Globus pallidus (tissue), 1 donor: ENCODE results near the gene PRKACG.
"Not testable (repeated sequence)": the region's sequence is repeated elsewhere in the genome, so short reads cannot be mapped to it uniquely, and the experiment has no call there.

ENCODE experiments used
- DNase-seq: peaks from one replicate; pipeline ENCODE4 v3.0.0-alpha.2; 2015; ENCODE audit warnings: low spot score

Gene PRKACG

DNA sequence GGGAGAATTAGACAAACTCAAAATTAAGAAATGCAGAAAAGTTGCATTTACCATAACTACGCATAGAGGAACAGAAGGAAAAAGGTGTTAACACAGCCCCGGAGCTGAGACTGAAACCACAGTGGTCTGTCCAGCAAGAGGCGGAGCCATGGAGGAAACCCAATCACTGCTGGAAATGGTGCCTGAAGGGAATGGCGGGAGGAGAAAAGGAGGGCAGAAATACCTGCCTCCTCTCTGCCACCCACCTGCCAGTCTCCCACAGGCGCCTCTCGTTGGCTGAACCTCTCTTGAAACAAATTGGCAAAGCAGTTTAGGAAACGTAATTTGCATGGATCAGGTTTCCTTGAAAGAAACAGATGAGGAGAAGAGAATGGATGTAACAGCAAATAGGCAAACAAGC, 9.7 kb upstream of the PRKACG start:
- DNase-seq: no peak

- DNase-seq: no peak
Measured at GRCh38 chr9:69020301-69021145, 6.6 kb upstream of the PRKACG start.

GRCh38 chr9:69019808-69020207, 5.9 kb upstream of the PRKACG start:
- DNase-seq: no peak

GRCh38 chr9:69018737-69019136, 4.8 kb upstream of the PRKACG start:
- no peak for DNase-seq

DNA sequence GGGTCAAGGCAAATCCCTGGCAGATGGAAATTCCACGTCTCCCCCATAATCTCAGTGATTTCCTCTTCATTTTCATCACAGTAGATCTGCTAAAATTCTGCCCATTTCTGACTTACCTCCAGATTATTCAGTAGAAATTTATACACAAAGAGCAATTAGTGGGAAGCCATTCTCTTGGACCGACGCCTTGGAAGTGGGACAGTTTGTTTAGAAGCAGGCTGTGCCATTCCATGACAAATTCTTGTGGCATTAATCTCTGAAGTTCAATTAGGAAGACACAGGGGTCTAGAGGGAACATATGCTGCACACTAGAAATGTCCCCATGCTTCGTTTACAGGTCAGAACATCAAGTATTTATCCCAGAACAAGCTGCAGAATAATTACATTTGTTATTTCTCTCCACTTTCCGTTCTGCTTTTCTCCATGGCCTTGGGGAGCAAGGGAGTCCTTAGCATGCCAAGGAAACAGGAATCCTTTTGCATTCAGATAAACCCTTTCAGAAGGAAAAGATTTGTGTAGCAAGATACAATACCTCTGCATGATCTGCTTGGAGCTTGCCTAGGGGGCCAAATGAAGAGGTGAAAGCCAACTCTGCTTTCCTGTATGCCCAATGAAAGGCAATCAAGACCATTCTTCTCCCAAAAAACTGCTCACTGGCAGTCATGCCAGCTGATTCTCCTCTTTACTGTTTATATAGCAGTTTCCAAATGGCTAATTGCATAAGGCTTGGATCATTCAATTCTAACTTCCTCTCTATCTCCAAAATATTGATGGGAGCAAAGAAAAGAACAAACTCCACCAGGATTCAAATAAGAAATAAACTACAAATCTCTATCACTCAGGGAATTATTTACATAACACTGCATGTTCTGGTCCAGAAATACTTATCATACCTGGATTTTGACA, 2.5 kb upstream of the PRKACG start:
- no peak for DNase-seq

DNA sequence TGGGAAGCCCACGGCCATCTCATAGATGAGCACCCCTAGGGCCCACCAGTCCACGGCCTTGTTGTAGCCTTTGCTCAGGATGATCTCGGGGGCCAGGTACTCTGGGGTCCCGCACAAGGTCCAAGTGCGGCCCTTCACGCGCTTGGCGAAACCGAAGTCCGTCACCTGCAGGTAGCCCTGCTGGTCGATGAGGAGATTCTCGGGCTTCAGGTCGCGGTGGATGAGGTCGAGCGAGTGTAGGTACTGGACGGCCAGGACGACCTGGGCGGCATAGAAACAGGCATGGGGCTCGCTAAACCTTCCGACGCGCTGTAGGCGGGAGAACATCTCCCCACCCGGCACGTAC, 558 bp downstream of the PRKACG start:
- no peak for DNase-seq

DNA sequence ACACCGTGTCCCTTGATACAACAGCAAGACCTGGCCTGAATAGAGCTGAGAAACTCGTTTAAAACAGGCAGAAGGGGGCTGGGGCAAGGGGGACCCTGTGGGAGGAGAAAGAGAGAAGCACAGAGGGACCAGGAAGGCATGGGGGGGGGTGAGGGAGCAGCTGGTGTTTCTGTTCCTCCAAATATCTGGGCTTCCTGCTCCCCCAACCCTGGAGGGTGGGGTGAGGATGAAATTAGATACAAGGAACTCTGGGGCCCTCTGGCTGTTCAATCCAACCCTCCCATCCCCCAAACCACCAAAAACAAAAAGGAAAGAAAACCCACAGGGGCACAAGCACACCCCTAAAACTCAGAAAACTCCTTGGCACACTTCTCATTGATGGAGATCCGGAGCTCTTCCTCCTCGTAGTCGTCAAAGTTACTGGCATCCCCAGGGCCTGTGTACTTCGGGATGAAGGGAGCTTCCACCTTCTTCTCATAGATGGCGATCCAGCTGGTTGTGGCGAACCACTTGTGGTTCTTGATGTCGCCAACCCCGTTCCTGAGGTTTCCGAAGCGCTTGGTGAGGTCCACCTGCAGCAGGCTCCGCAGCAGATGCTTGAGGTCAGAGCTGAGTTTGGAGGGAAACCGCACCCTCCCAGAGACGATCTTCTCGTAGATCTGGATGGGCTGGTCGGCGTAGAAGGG, 1.1 kb downstream of the PRKACG start:
- DNase-seq: no peak

GRCh38 chr9:69009708-69010107, 4.2 kb downstream of the PRKACG start:
- no peak for DNase-seq

DNA sequence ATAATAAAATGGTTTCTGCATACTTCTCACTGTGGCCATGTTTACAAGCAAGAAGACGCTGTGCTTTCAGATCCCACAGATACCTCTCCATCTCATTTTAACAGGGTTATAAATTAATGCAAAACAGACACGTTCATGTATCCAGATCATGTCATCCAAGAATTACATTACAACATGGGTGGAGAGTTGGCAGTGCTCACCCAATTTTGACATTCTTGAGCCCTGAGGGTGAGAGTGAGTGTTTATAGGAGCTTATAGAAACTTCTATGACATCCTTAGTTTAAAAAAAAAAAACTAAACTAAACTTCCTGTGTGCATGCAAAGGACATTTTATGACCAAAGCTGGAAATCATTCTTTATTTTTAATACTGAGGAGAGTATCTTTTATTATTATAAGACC, 9.1 kb downstream of the PRKACG start:
- no peak for DNase-seq

DNA sequence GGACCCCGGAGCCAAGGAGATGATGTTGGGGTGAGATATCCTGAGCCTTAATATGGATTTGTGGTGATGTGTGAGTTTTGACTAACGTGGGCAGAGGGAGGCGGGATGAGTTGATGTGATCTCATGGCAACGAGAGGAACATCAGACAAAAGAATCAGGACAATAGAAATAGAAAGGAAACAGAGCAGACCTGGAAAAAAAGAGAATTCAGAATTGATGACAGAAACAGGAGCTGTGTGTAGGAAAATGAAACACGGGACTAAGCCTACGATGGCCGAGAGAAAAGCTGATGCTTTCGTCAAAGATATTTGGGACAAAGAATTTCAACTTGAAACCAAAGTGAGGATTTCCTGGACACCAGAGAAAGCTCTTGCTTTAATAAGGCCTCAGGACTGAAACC, 10.9 kb downstream of the PRKACG start:
- no peak for DNase-seq

DNA sequence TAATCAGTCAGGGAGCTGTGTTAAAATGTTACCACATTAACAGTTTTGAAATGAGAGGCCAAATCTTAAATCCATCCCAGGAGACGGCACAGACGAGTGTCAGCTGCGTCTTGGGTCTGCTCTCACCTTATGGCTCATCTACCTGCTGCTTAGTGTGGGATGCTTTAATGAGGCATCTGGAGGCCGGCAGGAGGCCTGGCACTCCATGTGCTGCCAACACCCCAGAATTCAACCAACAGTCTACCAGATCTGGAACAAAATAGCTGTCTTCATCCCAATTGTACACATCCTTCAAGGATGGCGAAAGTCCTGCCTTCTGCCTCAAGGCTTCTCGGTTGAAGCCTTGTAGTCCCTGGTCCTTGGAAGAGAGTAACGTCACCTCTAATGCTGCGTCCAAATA, 12.0 kb downstream of the PRKACG start:
- DNase-seq: no peak

DNA sequence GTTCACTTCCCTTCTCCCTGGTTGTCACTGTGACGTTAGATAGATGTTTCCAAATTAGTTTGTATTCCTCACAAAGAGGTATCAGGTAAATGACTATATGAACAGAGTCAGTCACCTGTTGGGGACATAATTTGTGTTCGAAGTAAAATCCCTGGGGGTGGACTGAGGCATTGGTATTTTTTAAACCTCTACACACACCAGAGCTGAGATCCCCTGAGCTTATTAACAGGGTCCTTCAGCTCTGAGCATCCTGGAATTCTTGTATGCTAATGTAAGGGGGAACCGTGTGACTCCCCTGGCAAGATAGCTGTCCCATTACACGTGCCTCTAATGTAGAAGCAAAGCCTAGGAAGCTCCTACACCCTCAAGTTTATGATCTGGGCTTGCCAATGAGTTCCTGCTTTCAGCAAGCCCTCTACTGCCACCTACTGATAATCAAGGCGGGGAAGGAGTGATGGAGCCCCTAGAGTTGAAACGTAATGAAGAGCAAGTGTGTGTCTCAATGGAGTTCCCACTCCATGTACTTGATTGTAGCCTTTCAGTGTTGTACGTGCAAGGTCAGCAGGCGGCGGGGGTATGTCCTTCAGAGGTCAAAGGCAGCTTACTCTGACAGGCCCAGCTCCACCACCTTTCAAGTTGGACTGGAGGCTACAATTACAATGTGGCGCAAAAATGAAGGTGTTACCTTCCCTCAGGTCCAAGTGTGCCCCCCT, 14.4 kb downstream of the PRKACG start:
- peak; percentile 72 for DNase-seq

DNA sequence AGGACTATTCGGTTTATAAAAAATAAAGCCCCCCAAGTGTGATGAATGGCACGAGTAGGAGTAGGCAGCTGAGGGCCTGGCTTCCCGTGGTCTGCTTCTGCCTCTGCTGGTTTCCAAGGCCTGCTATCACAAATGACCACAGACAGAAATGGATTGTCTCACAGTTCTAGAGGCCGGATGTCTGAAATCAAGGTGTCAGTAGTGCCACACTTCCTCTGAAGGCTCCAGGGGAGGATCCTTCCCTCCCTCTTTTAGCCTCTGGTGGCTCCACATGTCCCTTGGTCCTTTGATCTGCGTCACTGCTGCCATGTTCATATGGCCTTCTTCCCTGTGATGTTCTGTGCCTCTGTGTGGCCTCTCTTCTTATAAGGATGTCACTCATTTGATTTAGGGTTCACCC, 15.1 kb downstream of the PRKACG start:
- DNase-seq: no peak

DNA sequence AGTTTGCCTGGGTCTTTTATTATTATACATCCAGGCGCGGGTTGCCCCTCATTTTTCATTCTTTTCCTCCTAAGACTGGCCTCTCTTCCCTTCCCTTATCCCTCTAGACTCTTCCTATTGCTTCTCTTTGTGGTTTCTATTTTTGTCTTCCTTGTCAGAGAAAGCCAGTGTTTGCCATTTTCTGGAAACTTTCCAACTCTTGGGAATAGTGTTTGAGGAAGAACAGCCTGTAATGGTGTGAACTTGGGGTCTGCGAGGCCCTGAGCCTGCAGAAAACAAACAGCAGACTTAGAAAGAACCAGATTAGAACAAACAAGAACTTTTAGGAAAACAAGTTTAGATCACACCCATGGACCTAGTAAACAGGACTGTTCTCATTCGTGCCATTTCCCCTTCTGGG, 15.5 kb downstream of the PRKACG start:
- no peak for DNase-seq

- no peak for DNase-seq
Measured at GRCh38 chr9:68997666-68998065, 16.2 kb downstream of the PRKACG start.

DNA sequence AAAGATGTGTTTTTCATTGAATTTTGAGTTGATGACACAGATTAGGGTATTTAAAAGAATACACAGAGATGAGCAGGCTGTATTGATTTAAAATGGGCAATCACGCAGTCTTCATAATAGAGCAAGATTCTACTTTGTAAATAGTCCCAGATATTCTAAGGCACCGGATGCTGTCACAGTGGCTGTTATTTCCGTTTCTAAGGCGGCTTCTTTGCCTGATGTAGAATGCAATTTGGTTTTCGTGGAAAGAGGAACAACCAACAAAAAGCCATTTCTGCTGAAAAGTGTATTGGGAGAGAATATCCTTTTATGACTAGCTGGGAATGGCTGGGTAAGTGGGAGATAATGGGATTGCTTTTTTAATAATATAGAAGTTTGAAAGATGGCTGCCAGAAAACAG, 17.5 kb downstream of the PRKACG start:
- peak; percentile 41 for DNase-seq

GRCh38 chr9:68995776-68996175, 18.1 kb downstream of the PRKACG start:
- no peak for DNase-seq

DNA sequence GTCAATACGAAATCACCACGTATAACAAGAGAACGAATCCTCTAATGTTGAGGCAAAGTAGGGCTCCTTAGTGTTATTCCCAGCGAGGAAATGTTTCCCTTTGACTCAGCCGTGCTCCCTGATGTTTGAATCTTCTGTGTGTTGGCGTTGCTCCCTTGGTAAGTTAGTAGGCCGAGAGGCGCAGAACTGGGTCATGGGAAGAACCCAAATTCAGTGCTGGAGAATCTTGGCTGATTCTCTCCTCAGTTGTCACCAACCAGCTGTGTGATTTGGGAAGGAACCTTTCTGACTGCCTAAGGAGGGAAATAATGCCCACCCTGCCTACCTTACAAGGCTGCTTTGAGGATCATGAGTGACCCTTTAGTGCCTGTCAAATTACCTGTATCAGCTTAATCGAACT, 22.5 kb downstream of the PRKACG start:
- DNase-seq: no peak

- not testable (repeated sequence) for DNase-seq
Measured at GRCh38 chr9:68986949-68987348, 27.0 kb downstream of the PRKACG start.

DNA sequence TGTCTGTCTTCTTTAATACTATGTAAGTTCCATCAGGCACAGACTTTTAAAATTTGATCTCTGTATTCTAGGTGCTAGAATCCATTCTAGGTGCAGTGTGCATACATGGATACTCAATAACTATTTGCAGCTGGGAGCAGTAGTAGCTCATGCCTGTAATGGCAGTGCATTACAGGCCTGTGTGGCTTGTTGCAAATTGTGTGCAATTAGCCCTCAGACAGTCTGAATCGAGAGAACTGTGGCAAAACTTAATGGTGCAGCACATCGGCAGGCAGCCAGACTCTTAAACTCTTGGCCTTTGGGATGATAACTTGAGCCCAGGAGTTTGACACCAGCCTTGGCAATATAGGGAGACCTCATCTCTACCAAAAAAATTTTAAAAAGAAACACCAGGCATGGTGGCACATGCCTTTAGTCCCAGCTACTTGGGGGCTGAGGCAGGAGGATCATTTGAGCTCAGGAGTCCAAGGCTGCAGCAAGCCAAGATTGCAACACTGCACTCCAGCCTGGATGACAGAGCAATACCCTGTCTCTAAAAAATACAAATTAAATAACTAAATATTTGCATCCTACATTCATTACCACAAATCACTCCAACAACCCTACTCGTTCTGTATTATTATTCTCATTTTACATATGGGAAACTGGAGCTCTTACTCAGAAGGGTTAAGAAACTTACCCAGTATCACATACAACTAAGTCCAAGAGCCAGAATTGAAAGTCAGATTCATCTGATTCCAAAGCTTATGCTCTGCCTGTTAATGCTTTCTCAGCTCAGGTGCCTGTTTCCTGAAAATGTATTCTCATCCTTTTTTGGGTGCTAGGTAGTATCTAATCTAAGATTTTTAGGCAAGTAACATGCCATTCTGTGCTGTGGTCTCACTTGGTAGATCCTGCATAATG, 30.1 kb downstream of the PRKACG start:
- no peak for DNase-seq

- DNase-seq: no peak
Measured at GRCh38 chr9:68983008-68983411, 30.9 kb downstream of the PRKACG start.
